Left lobe of liver (tissue), 2 donors: ENCODE measurements around the gene CAB39L. TPM values are rescaled to one million over a fixed set of nuclear protein-coding genes. Genes with fewer than 3 reads are reported as not detected.

Experiments
- ATAC-seq: fragments of 200-7000 bp; cut with Tn5 transposase; one replicate; pipeline ENCODE4 v1.9.1; 2020; ENCODE audit warnings: mild to moderate bottlenecking, moderate library complexity
- DNase-seq: peaks from one replicate; pipeline ENCODE4 v3.0.0-alpha.2; 2020; ENCODE audit warnings: low spot score
- total RNA-seq: library from RNA; stranded (reverse); gene quantifications from one replicate; pipeline ENCODE4 v1.2.1, GENCODE V29; 2021
- donor health status: DM: no; HTN: no; CAD: no; lungs with moderate emphysema.
- donor health status: DM: no; HTN: yes; CAD: no.

CAB39L gene
- total RNA-seq, 1 donor from 2014 or later = 2.4 TPM

DNA sequence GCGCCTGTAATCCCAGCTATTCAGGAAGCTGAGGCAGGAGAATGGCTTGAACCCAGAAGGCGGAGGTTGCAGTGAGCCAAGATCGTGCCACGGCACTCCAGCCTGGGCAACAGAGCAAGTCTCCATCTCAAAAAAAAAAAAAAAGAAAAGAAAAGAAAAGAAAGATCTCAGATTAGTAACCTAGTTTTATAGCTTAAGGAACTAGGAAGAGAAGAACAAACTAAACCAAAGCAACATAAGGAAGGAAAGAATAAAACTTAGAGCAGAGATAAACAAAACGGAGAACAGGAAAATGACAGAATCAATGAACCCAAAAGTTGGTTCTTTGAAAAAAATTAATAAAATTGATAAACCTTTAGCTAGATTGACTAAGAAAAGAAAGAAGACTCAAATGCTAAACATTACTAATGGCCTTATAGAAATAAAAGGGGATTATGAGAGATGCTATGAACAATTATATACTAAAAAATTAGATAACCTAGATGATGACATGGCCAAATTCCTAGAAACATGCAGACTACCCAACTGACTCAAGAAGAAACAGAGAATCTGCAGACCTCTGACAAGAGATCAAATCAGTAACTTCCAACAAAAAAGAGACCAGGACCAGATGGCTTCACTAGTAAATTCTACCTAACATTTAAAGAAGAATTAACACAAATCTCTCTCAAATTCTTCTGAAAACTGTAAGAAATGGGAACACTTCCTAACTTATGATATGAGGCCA, 127.9 kb downstream of the CAB39L start:
- no peak for DNase-seq
- no peak for ATAC-seq

DNA sequence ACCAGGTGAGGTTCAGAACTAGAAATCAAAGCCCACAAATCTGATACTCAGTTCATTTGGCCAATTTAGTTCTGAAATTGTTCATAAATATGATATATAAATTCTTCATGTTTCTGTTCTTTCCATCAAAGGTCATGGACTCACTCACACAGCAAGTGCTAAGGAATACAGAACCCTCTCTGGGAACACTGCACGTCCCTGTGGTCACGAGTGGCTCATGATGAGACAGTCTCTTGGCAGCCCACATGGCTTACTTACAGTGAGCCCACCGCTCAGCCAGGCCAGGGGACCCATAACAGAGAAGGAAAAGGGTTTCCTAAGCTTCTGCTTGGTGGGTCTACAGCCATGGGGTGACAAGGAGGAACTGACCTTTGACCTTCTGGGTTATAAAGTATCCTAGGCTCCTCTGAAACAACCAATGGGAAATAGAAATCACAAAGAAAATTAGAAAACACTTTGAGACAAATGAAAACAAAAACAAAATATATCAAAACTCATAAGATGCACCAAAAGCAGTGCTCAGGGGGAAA, 128.8 kb downstream of the CAB39L start:
- ATAC-seq (no peak), DNase-seq (no peak)

DNA sequence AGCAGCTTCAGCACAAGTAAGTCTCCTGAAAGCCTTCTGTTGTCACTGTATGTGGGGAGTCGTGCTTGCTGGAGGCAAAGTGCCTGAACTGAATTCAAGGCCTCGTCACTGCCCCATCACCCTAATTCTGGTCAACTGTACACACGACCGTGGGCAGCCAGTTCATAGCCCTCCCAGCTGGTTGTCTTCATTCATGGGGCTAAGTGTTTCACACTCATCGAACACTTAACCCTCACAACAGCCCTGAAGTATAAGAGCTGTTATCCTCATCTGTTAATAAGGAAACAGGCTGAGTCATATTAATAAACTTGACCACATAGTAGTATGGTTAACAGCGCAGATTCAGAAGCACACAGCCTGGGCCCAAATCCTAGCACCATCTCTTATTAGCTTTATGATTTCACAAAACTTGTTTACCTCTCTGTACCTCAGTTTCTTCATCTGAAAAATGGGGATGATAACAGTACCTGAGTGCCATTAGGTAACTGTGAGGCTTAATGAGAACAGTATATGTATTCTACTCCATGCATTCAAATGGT, 129.5 kb downstream of the CAB39L start:
- no peak for ATAC-seq

DNA sequence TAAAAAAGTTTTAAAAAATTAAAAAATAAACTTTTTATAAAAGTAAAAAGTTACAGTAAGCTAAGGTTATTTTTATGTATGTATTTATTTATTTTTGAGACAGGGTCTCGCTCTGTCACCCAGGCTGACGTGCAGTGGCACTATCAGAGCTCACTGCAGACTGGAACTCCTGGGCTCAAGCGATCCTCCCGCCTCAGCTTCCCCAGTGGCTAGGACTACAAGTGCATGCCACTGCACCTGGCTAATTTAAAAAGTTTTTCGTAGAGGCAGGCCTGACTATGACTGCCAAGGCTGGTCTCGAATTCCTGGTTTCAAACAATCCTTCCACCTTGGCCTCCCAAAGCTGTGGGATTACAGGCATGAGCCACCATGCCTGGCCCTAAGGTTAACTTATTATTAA, 132.0 kb downstream of the CAB39L start:
- DNase-seq (no peak), ATAC-seq (no peak)

More for the DNA sequence above, 129.5 kb downstream of the CAB39L start:
- no peak for DNase-seq

GRCh38 chr13:49310251-49310650, 133.6 kb downstream of the CAB39L start:
- no peak for ATAC-seq
- DNase-seq = no peak

GRCh38 chr13:49308921-49309408, 134.9 kb downstream of the CAB39L start:
- DNase-seq = peak; percentile 82
- peak; percentile 85 for ATAC-seq

- peak; percentile 76 for ATAC-seq
Measured at GRCh38 chr13:49308097-49308875, 135.6 kb downstream of the CAB39L start.

DNA sequence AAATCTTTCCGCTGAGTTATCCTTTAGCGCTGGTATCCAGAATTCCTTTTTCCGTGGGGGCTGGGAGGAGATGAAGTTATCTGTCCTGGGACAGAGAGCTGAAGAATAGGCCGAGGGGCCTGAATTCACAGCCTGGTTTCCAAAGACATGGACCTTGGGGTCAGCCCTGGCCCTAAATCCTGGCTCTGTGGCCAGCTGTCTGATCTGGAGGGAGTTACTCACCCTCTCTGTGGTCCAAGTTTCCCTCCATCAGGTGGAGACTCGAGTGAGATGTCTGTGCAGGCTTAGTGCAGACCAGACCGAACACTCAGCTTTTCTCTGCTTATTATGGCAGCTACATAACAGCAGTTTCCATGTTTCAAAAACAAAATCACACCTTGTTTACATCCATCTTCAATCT, 136.5 kb downstream of the CAB39L start:
- ATAC-seq (no peak), DNase-seq (no peak)

More at GRCh38 chr13:49308097-49308875, 135.6 kb downstream of the CAB39L start:
- DNase-seq = no peak

GRCh38 chr13:49305792-49306425, 138.0 kb downstream of the CAB39L start:
- ATAC-seq (no peak), DNase-seq (no peak)

DNA sequence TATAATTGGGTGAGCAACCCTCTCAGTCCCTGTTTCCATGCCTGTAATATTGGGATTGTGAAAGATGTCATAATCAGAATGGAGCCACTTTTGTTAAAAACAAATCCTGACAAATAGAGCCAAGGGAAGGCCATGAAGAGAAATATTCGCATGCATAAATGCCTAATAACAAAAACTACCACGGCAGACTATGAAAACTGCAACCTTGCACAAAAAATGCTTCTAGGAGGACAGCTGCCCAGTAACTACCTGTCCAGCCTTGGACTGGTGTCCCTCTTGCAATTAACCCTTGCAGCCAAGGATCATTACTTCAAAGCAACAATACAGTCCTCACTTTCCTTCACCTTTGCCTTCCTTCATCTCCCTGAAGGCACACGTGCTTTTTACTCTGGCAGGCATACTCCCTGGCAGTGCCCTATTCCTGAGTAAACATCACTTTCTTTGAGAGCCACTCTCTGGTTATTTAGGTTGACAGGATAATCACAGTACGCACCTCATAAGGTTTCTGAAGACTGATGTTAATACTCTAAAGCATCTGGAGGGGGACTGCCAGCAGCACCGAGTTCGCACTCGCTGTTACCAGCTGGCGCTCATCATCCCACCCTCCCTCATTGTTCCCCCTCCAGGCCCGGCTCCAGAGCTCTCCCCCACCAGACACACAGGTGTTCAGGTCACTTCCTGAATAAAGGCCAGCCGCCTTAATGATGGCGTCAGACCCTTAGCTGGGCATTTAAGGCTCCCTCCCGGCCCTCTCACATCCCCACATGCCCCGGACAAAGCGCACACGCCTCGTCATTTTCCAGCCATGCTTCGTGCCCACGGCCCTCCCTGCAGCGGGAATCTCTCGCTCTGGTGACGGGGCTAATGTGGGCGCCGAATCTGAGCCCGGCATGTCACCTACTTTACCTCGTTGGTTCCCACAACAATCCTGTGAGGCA, 138.8 kb downstream of the CAB39L start:
- no peak for DNase-seq
- no peak for ATAC-seq

DNA sequence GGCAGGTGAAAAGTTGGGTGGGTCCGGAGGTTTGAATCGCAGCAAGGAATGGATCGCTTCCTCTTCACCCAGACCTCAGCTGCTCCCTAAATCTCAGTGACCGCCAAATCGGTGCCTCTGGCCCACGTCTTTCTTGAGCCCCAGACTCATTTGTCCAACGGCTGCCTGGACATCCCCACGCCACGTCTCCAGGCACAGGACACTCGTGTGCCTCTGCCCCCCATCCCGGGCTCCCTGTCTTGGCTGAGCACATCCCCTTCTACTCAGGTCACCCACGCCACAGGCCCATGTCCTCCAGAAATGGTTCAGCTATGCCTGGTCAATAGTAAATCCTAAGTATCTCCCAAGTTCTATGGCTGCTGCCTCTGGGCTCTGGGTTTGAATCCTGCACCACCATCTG, 139.5 kb downstream of the CAB39L start:
- no peak for ATAC-seq

DNA sequence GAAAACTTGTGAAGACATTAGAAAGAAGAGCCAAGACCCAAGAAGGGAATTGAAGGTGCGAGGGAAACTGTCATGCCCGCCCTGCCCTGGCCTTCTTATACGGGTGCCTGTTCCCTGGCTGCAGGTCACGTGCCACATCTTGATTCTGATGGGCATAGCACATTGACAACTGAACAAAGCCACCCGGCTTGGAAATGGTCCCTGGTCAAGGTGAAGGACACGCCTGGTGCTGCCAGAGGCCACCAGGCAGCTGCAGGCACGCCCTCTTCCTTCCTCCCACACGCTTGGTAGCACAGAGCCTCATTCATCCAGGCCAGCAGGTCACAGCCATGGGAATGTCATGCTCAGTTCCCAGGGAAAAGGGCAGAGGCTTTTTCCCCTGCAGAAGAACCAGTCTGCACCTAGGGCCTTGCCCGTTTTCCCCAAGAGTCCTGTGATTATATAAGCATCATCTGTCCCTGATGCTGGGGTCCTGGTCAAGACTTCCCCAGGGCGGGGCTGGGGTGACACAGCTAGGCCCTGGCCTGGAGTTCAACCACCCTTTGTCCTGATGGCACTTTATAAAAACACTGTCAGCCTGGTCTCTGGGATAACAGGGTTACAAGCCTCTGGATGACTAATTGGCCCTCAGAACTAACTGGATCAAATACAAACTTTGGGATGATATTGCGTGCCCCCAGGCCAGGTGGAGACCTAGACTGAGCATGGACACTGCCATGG, 140.2 kb downstream of the CAB39L start:
- DNase-seq = no peak
- ATAC-seq = peak; percentile 51

More for the DNA sequence above, 139.5 kb downstream of the CAB39L start:
- DNase-seq = no peak

DNA sequence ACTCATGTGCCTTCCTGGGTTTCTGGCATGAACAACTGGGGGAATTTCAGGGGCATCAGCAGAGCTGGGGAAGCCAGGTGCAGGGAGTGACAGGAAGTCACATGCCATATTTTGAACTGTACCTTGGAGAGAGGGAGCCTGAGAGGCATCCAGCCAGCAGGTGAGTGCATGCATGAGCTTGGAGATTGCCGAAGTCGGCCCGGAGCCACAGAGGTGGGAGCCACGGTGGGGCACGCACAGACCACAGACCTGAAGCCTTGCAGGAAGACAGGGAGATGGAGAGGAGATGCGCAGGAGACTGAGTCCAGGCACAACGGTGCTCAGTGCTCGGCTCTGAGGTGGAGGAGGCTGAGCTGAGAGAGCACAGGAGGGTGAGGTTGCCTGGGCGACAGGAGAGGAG, 141.0 kb downstream of the CAB39L start:
- ATAC-seq (no peak), DNase-seq (no peak)

- ATAC-seq (no peak), DNase-seq (no peak)
Measured at GRCh38 chr13:49302222-49302621, 141.6 kb downstream of the CAB39L start.

- DNase-seq = peak; percentile 59
Measured at GRCh38 chr13:49300739-49301589, 142.9 kb downstream of the CAB39L start.

DNA sequence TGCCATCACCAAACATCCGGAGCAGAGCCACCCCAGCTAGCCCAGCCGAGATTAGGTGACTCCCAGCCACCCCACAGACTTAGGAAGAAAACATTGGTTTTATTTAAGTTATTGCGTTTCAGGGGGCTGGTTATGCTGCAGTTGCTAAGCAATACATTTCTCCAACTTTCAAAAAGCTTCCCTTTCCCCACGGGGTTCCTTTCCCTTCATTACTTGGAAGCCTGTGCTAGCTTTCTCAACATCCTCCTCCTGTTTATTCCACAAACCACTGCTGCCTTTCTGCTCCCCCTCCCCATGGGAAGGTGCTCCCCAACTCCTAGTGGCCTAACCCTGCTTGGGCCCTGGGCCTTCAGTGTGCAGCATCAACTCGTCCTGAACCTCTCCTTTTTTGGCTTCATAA, 143.6 kb downstream of the CAB39L start:
- no peak for DNase-seq
- no peak for ATAC-seq

More at GRCh38 chr13:49300739-49301589, 142.9 kb downstream of the CAB39L start:
- peak; percentile 93 for ATAC-seq

- no peak for ATAC-seq
- no peak for DNase-seq
Measured at GRCh38 chr13:49298903-49299605, 144.8 kb downstream of the CAB39L start.

- ATAC-seq (no peak), DNase-seq (no peak)
Measured at GRCh38 chr13:49298416-49298815, 145.4 kb downstream of the CAB39L start.
